GM18505 (cell line): ENCODE data around the gene DCLK1.
"Not testable (repeated sequence)": the region's sequence is repeated elsewhere in the genome, so short reads cannot be mapped to it uniquely, and the experiment has no call there.

Source experiments
- ATAC-seq: cut with Tn5 transposase; IDR thresholded peaks from one replicate; pipeline ENCODE4 v1.9.1; 2021; ENCODE audit not compliant: unreplicated experiment
- POLR2A ChIP-seq: IDR thresholded peaks from 4 replicates; pipeline ENCODE4 v1.6.1; 2011; ENCODE audit warnings: borderline replicate concordance; ENCODE audit not compliant: insufficient read depth, insufficient read length; ENCODE audit errors: extremely low read depth

Gene DCLK1

DNA sequence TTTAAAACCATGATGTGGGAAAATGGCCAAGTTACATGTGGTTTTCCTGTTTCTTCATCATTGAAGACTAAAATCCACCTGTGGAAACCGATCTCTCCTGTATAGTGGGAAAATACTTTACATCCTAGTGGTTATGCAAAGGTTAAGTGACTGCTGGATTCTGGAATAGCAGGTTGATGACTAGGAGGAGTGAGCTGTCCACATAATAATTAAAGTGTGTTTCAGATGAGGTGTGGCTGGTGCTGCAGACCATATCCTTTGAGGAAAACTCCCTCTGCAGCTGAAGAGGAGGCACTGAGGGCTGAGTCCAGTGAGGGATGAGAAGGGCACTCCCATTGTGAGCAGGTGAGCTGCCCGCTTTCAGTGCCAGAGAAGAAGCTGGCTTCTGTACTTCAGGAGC, 43.2 kb downstream of the DCLK1 start:
- ATAC-seq: no peak
- TF ChIP-seq POLR2A: no peak

DNA sequence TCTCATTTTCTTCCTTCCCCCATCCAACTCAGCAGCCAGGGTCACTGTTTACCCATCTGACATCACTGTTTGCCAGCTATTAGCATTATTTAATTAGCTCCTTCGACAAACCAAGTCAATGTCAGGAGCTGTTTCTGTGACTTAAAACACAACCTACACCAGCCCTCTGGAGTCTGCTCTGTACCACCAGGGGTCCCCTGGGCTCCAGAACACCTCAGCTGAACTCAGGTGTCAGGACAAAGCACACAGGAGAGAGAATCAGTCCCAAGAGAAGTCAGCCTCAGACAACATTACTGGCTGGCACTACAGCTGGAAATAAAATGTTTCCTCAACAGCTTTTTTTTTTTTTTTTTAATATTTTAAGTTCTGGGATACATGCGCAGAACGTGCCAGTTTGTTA, 45.1 kb downstream of the DCLK1 start:
- no peak for TF ChIP-seq POLR2A
- no peak for ATAC-seq

DNA sequence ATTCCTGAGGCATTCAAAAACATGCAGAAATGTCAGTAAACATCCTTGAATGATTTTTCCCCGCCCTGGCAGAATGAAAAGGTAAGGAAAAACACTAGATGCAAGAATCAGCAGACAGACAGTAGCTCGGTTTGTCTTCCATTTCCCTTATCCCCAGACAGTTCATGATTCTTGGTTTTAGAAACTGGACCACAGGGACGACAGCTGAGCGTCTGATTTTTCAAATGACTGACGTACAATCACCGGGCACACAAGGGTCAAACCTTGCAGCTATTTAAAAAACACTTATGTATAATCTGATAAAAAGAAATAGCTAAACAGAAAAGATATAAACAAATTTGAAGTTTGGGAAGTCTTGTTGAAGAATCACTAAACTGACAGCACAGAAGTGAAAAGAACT, 47.1 kb downstream of the DCLK1 start:
- no peak for ATAC-seq
- TF ChIP-seq POLR2A: no peak

DNA sequence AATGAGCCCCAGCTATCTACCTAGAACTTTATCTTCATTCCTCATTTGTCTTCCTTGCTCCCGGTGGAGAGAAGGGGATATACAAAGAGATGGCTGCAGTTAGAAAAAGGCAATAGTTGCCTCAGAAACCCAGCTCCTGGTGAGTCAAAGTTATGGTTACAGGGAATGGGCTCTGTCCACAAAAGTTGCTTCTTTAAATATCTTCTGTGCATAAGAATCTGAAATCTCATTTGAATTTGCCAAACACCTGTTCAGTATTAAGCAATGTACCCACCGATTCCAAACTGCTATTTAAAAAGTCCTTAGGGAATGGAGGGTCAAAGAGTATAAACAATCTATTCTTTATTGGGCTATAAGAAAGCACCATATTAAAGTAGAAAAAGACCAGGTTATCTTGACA, 48.4 kb downstream of the DCLK1 start:
- TF ChIP-seq POLR2A: no peak
- no peak for ATAC-seq

DNA sequence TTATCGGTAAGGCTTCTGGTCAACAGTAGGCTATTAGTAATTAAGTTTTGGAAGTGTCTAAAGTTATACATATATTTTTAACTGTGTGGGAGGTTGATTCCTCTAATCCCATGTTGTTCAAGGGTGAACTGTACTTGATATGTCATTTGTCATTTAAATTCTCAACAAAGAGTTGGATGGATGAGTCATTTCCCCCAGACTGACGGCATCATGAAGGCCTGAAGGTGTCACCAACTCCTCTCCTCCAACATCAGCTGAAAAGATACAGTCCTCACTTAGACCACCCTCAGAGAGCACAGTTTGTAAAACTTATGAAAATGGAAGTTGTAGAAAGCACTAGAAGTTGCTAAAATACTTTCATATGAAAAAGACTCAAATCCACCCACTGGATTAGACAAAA, 48.8 kb downstream of the DCLK1 start:
- TF ChIP-seq POLR2A: no peak
- ATAC-seq: no peak

DNA sequence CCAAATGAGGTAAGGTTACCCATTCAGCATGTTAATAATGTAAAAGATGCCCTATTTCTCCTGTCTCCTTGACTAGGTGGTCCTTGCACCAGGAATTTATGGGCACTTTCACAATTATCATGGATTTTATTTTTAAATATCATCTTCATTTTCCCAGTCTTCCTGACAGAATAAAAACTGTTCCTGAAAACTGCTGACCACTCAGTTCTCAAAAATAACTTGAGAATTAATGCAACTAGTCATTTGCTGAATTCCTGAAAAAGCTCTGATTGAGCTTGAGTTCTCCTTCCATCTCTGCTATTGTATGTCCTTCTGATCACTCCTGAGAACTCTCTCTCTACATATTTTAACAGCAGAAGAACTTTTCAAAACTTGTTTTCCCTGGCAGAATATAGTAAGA, 55.0 kb downstream of the DCLK1 start:
- ATAC-seq: no peak
- TF ChIP-seq POLR2A: no peak

DNA sequence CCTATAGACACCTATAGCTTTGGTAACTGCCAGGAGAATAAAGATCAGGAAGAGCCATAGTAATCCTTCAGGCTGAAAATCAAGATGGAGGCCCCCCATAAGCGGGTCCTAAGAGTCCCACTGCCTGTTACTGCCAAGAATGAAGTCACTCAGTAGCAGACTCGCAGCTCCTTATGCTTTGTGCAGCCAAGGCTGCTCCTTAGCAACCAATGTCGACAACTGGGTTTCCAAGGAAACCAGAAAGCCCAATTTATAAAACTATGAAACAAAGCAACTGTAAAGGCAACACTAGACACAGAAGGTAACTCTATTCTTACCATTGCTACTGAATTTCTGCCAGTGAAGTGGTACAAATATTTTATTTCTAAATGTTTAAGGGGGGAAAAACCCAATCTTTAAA, 56.5 kb downstream of the DCLK1 start:
- no peak for TF ChIP-seq POLR2A
- ATAC-seq: no peak

DNA sequence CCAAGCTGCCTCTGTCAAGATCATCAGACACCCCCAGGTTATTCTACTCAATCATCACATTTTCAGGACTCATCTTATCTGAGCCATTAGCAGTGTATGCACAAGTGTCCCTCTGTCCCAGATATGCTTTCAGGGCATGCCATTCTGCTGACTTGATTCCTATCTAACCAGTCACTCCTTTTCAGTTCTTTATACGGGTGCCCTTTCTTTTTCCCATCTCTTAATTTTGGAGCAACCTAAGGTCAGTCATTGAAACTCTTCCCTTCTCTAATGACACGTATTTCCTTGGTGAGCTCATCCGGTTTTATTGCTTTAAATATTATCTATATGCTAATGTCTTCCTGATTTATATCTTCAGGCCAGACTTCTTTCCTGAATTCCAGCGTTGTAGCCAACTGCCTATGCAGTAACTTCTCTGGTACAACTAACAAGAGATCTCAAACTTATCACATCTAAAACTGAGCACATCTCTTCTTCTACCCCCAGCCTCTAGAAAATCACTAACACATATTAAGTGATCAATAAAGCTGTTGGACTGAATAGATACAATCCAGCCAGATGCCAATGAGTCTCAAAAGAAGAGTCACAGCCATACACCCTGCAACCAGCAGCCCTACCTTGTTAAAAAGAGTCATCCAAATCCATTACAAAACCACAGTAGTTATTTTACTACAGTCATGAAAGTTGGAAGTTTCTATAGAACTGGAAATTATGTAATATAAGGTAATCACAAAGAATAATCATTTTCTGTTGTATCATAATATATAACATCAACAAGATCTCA, 58.8 kb downstream of the DCLK1 start:
- TF ChIP-seq POLR2A: no peak
- no peak for ATAC-seq

DNA sequence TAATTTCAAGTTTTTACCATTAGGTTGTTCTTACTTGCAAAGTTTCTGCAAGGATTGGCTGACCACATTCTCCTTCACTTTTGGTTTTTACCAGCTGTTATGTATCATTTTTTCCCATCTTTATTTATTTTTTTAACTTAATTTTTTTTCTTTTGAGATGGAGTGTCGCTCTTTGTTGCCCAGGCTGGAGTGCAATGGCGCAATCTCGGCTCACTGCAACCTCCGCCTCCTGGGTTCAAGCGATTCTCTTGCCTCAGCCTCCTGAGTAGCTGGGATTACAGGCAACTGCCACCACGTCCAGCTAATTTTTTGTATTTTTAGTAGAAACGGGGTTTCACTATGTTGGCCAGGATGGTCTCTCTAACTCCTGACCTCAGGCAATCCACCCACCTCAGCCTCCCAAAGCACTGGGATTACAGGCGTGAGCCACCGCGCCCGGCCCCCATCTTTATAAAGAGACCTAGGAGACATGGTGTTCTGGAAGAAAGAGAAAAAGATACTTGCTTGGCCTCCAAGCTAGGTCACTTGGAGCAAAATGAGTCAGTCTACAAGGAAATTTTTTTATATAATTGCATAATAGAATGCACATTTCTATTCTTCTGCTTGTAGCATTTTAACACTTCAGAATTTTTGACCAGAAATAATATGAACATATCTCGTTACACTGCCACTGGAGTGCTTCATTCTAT, 60.5 kb downstream of the DCLK1 start:
- ATAC-seq: not testable (repeated sequence)

DNA sequence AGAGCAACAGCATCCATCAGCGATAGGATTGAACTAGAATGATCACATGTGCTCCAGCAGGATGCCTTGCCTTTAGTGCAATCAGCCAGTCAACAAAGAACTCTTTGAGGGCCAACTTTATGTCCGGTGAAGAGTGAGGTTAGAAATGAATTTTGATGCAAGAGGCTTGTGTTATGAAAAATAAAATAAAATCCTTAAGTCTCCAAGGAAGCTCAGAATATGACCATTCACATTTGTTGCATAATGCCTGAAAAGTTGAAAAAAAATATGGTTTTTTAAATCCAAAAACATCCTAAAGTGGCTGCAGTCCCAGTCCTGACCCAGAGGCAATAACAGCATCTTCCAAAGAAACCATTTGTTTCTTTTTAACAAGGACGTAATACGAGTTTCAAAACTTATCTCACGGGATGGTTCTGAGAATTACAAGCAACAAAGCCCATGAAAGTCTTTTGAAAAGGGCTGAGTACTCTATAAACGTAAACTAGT, 61.3 kb downstream of the DCLK1 start:
- no peak for ATAC-seq
- no peak for TF ChIP-seq POLR2A

DNA sequence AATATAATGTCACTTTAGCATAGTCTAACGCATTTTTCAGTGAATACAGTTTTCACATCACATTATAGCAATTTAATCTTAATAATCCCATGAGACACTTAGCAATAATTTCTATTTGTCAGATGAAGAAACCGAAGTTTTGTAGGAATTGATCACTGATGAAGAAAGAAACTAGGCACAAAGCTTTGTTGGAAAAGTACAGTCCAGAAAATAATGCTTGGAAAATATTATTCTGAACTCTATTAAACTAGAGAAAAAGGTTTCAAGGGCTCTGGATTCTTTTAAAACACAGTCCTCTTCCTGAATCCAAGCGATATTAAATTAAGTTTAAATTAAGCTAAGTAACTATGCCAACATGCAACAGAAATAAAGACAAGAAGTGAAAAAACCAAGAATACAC, 62.2 kb downstream of the DCLK1 start:
- no peak for TF ChIP-seq POLR2A
- no peak for ATAC-seq

DNA sequence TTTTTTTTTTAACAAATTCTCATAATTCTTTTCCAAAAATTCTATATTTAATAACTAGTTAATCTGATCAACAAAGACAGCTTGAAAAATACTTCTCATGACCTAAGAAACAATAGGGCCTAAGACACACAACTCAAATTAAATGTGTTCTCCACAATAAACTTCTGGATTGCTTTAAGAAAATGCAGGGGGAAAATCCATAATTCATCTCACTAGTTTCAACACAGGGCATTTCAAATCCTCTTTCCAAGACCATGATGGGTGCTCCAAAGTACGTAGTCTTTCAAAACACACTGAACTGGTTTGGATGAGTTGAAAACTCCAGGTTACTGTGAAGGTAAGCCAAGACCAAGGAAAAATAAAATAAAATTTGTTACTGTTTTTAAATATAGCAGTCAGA, 62.6 kb downstream of the DCLK1 start:
- TF ChIP-seq POLR2A: no peak
- ATAC-seq: no peak

DNA sequence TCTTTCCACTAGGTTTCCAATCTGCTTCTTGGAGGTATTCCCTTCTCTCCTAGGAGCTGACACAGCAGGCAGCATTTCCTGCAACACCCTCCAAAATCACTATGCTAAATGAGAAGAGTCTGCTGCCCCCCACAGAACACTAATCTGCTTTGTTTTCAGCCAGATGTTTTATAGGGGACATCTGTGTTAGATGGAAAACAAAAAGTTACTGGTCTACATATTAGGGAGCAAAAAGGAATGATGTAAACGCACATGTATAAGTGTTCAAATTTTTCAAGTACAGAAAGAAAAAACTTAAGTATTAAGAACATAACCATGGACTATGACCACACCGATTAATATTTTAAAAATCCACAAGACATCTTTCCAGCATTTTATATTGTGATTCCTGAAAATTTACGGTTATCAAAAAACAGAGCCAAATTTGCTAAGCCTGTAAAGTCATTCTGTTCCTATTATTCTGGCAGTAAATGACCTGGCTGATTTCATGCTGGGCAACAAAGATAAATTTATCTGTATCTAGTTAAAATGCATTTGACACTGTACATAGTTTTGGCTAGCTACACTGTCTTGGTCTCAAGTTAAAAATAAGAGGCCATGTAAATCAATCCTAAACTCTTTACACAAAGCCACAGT, 63.3 kb downstream of the DCLK1 start:
- no peak for TF ChIP-seq POLR2A
- ATAC-seq: no peak

DNA sequence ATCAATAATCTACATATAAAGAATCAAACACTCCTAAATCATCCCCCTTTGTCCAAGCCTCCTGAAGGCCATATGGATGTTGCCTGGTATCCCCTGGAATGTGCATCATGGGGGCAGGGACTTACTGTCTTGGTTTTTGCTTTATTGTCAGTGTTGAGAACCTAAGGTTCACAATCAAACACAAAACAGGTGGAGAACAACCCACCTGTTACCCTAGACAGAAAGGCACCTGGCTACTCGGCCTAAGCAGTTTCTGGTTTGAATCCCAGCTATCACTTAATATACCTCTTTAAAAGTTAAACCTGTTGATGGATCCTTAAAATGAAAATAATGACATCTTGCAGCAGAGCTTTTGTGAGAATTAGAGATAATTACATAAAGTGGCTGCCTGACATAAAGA, 68.9 kb downstream of the DCLK1 start:
- TF ChIP-seq POLR2A: no peak

DNA sequence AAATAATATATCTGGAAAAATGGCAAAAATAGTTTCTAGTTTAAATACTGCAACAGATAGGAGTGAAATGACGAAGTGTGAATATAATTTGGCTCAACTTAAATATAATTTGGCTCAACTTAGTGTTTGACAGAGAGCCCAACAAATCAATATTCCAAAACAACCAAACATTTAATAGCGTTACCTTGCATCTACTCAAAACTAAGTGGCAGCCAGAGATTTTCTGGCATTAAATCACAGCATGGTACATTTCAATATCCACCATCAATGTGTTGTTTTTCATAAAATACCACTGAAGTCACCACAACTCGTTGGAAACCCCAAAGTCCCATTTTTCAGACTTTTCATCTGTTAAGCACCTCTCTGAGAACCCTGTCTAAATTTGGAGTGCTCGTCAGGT, 69.6 kb downstream of the DCLK1 start:
- TF ChIP-seq POLR2A: no peak

More for the DNA sequence above, 68.9 kb downstream of the DCLK1 start:
- ATAC-seq: no peak

DNA sequence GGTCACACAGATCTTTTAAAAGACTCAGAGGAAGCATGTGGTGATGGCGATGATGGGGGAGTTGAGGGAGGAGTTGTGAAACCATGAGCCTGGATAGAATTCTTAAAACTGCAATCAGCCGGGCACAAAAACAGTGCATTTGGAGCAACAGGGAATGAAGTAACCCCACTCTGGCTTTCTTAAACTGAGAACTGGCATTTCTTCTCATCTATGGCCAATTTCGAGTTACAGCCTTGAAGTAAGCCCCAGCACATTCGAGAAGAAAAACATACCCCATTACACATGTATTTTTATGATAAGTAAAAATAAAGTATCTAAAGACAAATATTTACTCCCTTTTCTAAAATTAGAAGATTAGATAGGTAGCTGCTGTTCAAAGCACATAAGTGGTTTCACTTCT, 70.1 kb downstream of the DCLK1 start:
- ATAC-seq: no peak
- TF ChIP-seq POLR2A: no peak

More for the DNA sequence above, 69.6 kb downstream of the DCLK1 start:
- no peak for ATAC-seq
